H9 (cell line): ENCODE measurements around the gene ITGB7. TPM values are rescaled to one million over a fixed set of nuclear protein-coding genes. Genes with fewer than 3 reads are reported as not detected.

Experiments used
- DNase-seq: peaks from one replicate; pipeline ENCODE4 v3.0.0-alpha.2; 2017
- H2AFZ ChIP-seq: one replicate; pipeline ENCODE4 v1.6.1; 2013; ENCODE audit warnings: mild to moderate bottlenecking, low read length, control low read depth, moderate library complexity
- H2AK5ac ChIP-seq: 2 replicates; pipeline ENCODE4 v1.6.1; 2013; ENCODE audit warnings: low read length, control low read depth, mixed read lengths; ENCODE audit not compliant: insufficient read length
- H2BK120ac ChIP-seq: one replicate; pipeline ENCODE4 v1.6.1; 2013; ENCODE audit warnings: low read depth, mild to moderate bottlenecking, low read length, control low read depth, inconsistent platforms; ENCODE audit not compliant: poor library complexity, severe bottlenecking
- H2BK12ac ChIP-seq: 2 replicates; pipeline ENCODE4 v1.6.1; 2013; ENCODE audit warnings: low read length, control low read depth, mixed read lengths, low read depth; ENCODE audit not compliant: insufficient read length
- H2BK15ac ChIP-seq: 2 replicates; pipeline ENCODE4 v1.6.1; 2013; ENCODE audit warnings: low read depth, low read length, control low read depth
- H2BK20ac ChIP-seq: one replicate; pipeline ENCODE4 v1.6.1; 2013; ENCODE audit warnings: low read depth, mild to moderate bottlenecking, low read length, control low read depth, inconsistent platforms; ENCODE audit not compliant: poor library complexity, severe bottlenecking
- H2BK5ac ChIP-seq: 2 replicates; pipeline ENCODE4 v1.6.1; 2013; ENCODE audit warnings: low read length, control low read depth, mixed read lengths; ENCODE audit not compliant: insufficient read length
- H3K14ac ChIP-seq: 2 replicates; pipeline ENCODE4 v1.6.1; 2013; ENCODE audit warnings: low read length, control low read depth; ENCODE audit not compliant: insufficient read depth
- H3K18ac ChIP-seq: 2 replicates; pipeline ENCODE4 v1.6.1; 2013; ENCODE audit warnings: low read depth, mild to moderate bottlenecking, mixed read lengths, low read length, control low read depth; ENCODE audit not compliant: insufficient read length
- H3K23ac ChIP-seq: 2 replicates; pipeline ENCODE4 v1.6.1; 2013; ENCODE audit warnings: low read length, control low read depth, mixed read lengths, low read depth; ENCODE audit not compliant: insufficient read length
- H3K23me2 ChIP-seq: 2 replicates; pipeline ENCODE4 v1.6.1; 2013; ENCODE audit warnings: low read depth, mild to moderate bottlenecking, mixed read lengths, low read length, control low read depth; ENCODE audit not compliant: insufficient read length, poor library complexity, severe bottlenecking
- H3K27ac ChIP-seq: 2 replicates; pipeline ENCODE4 v1.5.1; 2013; ENCODE audit warnings: low read length, control low read depth, mixed read lengths, low read depth; ENCODE audit not compliant: insufficient read length
- H3K27me3 ChIP-seq: 2 replicates; pipeline ENCODE4 v1.6.1; 2013; ENCODE audit warnings: low read length, control low read depth, inconsistent platforms; ENCODE audit not compliant: insufficient read depth
- H3K4ac ChIP-seq: 2 replicates; pipeline ENCODE4 v1.6.1; 2013; ENCODE audit warnings: low read depth, mild to moderate bottlenecking, control low read depth, inconsistent platforms, low read length, moderate library complexity
- H3K4me1 ChIP-seq: 2 replicates; pipeline ENCODE4 v1.6.1; 2013; ENCODE audit warnings: low read length, control low read depth, inconsistent platforms; ENCODE audit not compliant: insufficient read depth
- H3K4me2 ChIP-seq: 2 replicates; pipeline ENCODE4 v1.6.1; 2013; ENCODE audit warnings: low read length, control low read depth, mixed read lengths; ENCODE audit not compliant: insufficient read length, insufficient read depth
- H3K56ac ChIP-seq: 2 replicates; pipeline ENCODE4 v1.6.1; 2013; ENCODE audit warnings: low read depth, mild to moderate bottlenecking, mixed read lengths, low read length, control low read depth; ENCODE audit not compliant: insufficient read length
- H3K79me1 ChIP-seq: 2 replicates; pipeline ENCODE4 v1.6.1; 2013; ENCODE audit warnings: low read depth, mild to moderate bottlenecking, moderate library complexity, low read length, control low read depth, inconsistent platforms; ENCODE audit not compliant: insufficient read depth, poor library complexity, severe bottlenecking
- H3K79me2 ChIP-seq: 2 replicates; pipeline ENCODE4 v1.6.1; 2013; ENCODE audit warnings: low read length, control low read depth, inconsistent platforms; ENCODE audit not compliant: insufficient read depth
- H3K9ac ChIP-seq: 2 replicates; pipeline ENCODE4 v1.6.1; 2013; ENCODE audit warnings: low read length, control low read depth, mixed read lengths; ENCODE audit not compliant: insufficient read length; ENCODE audit errors: extremely low read depth
- H3K9me3 ChIP-seq: one replicate; pipeline ENCODE4 v1.6.1; 2013; ENCODE audit warnings: low read depth, low read length, inconsistent platforms; ENCODE audit not compliant: control insufficient read depth
- H3T11ph ChIP-seq: one replicate; pipeline ENCODE4 v1.6.1; 2013; ENCODE audit warnings: mild to moderate bottlenecking, low read length, control low read depth, inconsistent platforms
- H4K20me1 ChIP-seq: one replicate; pipeline ENCODE4 v1.6.1; 2013; ENCODE audit not compliant: control insufficient read depth, insufficient read length, insufficient read depth
- H4K5ac ChIP-seq: 2 replicates; pipeline ENCODE4 v1.6.1; 2013; ENCODE audit warnings: low read depth, mild to moderate bottlenecking, mixed read lengths, low read length, control low read depth; ENCODE audit not compliant: insufficient read length
- H4K8ac ChIP-seq: replicated peaks from 2 replicates; pipeline ENCODE4 v1.6.1; 2013; ENCODE audit warnings: low read length, control low read depth, mixed read lengths, low read depth; ENCODE audit not compliant: insufficient read length
- H4K91ac ChIP-seq: 2 replicates; pipeline ENCODE4 v1.6.1; 2013; ENCODE audit warnings: low read depth, mild to moderate bottlenecking, moderate library complexity, mixed read lengths, low read length, control low read depth; ENCODE audit not compliant: insufficient read length
- H3K27ac Mint-ChIP-seq, 3 experiments: 2 replicates in 2 of 3; 3 replicates in 1 of 3; pipeline ENCODE4 v1.8.0; 2020 to 2021; ENCODE audit warnings: mixed read lengths in 3 of 3, mild to moderate bottlenecking in 1 of 3, moderate library complexity in 1 of 3
- H3K27me3 Mint-ChIP-seq: 2 replicates; pipeline ENCODE4 v1.8.0; 2021; ENCODE audit warnings: low read depth, mild to moderate bottlenecking, moderate library complexity, mixed read lengths
- H3K36me3 Mint-ChIP-seq, 3 experiments: 2 replicates in 2 of 3; 3 replicates in 1 of 3; pipeline ENCODE4 v1.8.0; 2020 to 2021; ENCODE audit warnings: low read depth in 3 of 3, mixed read lengths in 3 of 3; ENCODE audit not compliant: insufficient read depth in 1 of 3
- H3K4me1 Mint-ChIP-seq, 2 experiments: 2 replicates each; pipeline ENCODE4 v1.8.0; 2020; ENCODE audit warnings: mixed read lengths in 2 of 2
- H3K4me3 Mint-ChIP-seq, 2 experiments: 2 replicates in 1 of 2; 3 replicates in 1 of 2; pipeline ENCODE4 v1.8.0; 2020 to 2021; ENCODE audit warnings: mild to moderate bottlenecking in 2 of 2, mixed read lengths in 2 of 2, moderate library complexity in 1 of 2
- H3K9me3 Mint-ChIP-seq, 2 experiments: 2 replicates in 1 of 2; 3 replicates in 1 of 2; pipeline ENCODE4 v1.8.0; 2020; ENCODE audit warnings: mild to moderate bottlenecking in 2 of 2, mixed read lengths in 2 of 2, moderate library complexity in 1 of 2
- CTCF ChIP-seq: fragments of 200-600 bp; sonication (generic); conservative IDR thresholded peaks from 3 replicates; pipeline ENCODE4 v1.8.0; 2021; ENCODE audit warnings: antibody characterized with exemption, mild to moderate bottlenecking
- WGBS: extraction: QIAGEN DNeasy Blood & Tissue Kit; methylation state at CpG from one replicate; pipeline ENCODE4 v1.1.7; 2013; ENCODE audit warnings: missing lambda C conversion rate, low lambda C conversion rate, mixed read lengths; ENCODE audit not compliant: insufficient read length; ENCODE audit errors: extremely low coverage; 5-methylcytosine and 5-hydroxymethylcytosine counted together
- total RNA-seq: library from RNA; stranded (reverse); gene quantifications from 2 replicates; pipeline ENCODE4 v1.2.1, GENCODE V29; 2021

The ITGB7 gene
- total RNA-seq, 1 experiment from 2014 or later: 0.39 TPM

GRCh38 chr12:53227836-53228235 lies 20.8 kb upstream of the ITGB7 start:
- H3K4ac ChIP-seq: no peak overlapping the region
- Mint-ChIP-seq H3K27me3 (peaks cover 10% of the 10 kb centered on the region), H3K4me3 (no peak overlapping the region), H3K27ac (no peak overlapping the region), H3K4me1 (peaks cover 74 to 79% of the 10 kb centered on the region in 2 experiments), H3K9me3 (no peaks in the 10 kb centered on the region), H3K36me3 (peaks cover 8 to 17% (median 13%) of the 10 kb centered on the region in 3 experiments; a peak in 6 of 7 replicates)
- no peak overlapping the region for H3K23ac ChIP-seq
- no peak overlapping the region for H2AFZ ChIP-seq
- H2AK5ac ChIP-seq: no peak overlapping the region
- no peak overlapping the region for H2BK15ac ChIP-seq
- H3K23me2 ChIP-seq: peaks cover 16% of the 10 kb centered on the region
- no peak for TF ChIP-seq CTCF
- no peak overlapping the region for H3K4me2 ChIP-seq
- no peak overlapping the region for H4K91ac ChIP-seq
- no peak overlapping the region for H4K5ac ChIP-seq
- no peak overlapping the region for H2BK12ac ChIP-seq
- H2BK20ac ChIP-seq: no peak overlapping the region
- no peak overlapping the region for H3K9ac ChIP-seq
- H4K20me1 ChIP-seq: no peaks in the 10 kb centered on the region
- peaks cover 26% of the 10 kb centered on the region; the same call in 1 of the 2 replicates for H3K4me1 ChIP-seq
- no peaks in the 10 kb centered on the region for H3K9me3 ChIP-seq
- H4K8ac ChIP-seq: no peak overlapping the region
- no peak for DNase-seq
- no peak overlapping the region for H3K14ac ChIP-seq
- H3K79me1 ChIP-seq: no peaks in the 10 kb centered on the region
- no peak overlapping the region for H3T11ph ChIP-seq
- H2BK120ac ChIP-seq: no peak overlapping the region
- WGBS: no CpG with 5 or more reads among the region's 1 CpG
- H3K27ac ChIP-seq: no peak overlapping the region
- H3K27me3 ChIP-seq: no peaks in the 10 kb centered on the region; the same call in 1 of the 2 replicates
- no peak overlapping the region for H3K18ac ChIP-seq
- no peaks in the 10 kb centered on the region for H3K79me2 ChIP-seq
- H2BK5ac ChIP-seq: no peak overlapping the region
- H3K56ac ChIP-seq: no peak overlapping the region
